GM19240 (cell line): ENCODE data around the gene XPR1.

ENCODE experiments used
- DNase-seq: peaks from one replicate; pipeline ENCODE4 v3.0.0; 2011; ENCODE audit warnings: low spot score; ENCODE audit not compliant: insufficient read length

The XPR1 gene

GRCh38 chr1:180912211-180912800, 280.5 kb downstream of the XPR1 start:
- no peak for DNase-seq

DNA sequence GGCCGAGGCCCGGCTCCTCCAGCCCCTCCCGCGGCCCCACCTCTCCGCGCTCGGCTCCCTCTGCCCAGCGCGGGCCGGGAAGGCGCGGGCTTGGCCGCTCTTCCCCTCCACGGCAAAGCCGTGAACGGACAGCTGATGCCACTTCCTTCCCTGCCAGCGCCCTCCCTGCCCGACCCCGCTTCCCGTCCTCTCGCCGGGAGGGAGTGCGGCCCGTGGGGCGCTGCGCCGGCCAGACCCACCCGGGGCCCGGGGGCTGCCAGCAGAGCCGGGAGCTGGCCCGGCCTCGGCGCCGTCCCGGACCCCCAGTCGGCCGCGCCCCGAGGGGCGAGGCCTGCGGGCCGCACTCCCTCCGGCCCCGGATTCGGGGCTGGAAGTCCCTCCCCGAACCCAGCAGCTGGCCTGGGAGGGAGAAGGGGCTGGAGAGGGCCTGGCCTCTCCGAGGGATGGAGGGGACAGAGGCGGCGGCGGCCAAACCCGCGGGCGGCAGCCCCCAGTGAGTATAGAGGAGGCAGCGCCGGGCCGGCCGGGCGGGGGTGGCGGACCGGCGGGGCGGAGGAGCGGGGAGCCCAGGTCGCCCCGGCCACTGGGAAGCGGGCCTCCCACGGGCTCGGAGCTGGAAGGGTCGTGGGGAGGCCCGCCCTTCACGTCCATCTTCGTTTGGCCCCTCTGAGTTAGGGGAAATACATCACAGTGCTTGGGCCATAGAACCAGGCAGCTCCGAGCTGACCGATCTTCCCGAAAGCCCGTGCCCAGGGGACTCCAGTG, 281.2 kb downstream of the XPR1 start, which contains the start of gene KIAA1614:
Gene KIAA1614 (plus strand): TSS at position 97 of the 765 bp plus-strand sequence. CDS start 347 bp downstream, at position 444.
- no peak for DNase-seq

DNA sequence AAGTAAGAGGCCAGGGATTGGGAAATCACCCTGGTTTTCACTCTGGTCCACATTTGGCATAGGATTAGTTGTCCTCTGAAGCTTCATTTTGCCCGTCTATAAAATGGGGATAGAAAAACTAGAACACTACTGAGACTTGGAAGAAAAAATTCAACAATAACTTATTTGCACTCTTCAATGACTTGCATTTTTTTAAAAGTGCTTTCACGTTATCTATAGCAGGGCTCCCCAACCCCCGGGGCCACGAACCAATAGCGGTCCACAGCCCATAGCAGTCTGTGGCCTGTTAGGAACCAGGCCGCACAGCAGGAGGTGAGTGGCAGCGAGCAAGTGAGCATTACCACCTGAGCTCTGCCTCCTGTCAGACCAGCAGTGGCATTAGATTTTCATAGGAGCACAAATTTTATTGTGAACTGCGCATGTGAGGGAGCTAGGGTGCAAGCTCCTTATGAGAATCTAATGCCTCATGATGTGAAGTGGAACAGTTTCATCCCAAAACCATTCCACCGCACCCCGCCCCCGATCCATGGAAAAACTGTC, 283.7 kb downstream of the XPR1 start:
- DNase-seq, result no peak

- no peak for DNase-seq
Observed at GRCh38 chr1:180916012-180916770, 284.4 kb downstream of the XPR1 start.

DNA sequence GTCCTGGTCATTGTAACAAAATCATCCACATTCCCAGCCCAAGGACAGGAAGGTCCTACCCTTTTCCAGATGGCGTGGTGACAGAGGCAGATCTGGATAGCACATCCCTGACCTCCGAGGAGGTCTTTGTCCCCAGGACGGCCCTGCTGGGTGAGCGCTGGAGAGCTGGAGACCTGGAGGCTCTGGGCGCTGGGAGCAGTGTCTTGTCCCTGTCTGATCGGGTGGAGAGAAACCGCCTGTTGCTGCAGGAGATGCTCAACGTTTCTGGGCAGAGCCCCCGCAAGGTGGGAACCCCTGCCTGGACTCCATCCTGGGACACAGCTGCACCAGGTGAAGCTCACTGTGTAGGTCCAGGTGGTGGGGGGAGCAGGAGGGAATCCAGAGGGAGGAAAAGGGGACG, 284.9 kb downstream of the XPR1 start:
- DNase-seq, result no peak

GRCh38 chr1:180917306-180918065, 285.7 kb downstream of the XPR1 start:
- DNase-seq, result no peak

DNA sequence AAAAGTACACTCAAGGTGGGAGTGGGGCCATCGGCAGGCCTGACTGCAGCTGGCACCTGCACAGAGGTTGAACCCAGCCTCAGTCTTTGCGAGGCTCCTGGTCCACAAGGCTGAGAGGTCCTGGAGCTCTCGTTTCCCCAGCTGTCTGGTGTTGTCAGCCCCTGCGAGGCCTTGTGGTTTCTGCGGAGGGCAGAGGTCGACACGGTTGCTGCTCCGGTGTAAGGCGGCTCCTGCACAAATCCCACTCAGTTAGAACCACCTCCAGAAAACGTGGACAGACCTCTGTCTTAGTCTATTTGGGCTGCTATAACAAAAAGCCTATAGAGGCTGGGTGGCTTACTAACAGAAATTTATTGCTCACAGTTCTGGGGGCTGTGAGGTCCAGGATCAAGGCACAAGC, 286.7 kb downstream of the XPR1 start:
- DNase-seq, result no peak

GRCh38 chr1:180919183-180919700, 287.4 kb downstream of the XPR1 start:
- DNase-seq, result no peak

DNA sequence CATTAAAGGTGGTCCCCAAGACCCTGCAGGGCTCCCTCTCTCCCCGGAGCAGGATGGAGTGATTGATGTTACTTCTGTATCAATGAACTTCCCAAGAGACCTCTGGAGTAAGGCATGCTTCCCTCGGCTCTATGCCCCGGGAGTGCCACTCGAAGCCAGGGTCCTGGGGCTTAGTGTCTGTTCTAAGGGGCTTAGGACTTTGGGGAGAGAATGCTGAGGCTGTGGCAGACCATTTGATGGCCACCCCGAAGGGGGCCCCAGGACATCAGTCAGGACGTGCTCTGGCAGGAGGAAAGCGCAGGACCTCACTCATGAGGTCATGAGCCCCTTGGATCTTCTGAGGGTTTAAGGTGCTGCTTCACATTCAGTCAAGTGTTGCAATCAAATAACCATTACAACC, 288.4 kb downstream of the XPR1 start:
- DNase-seq, result no peak

GRCh38 chr1:180920702-180921101, 288.9 kb downstream of the XPR1 start:
- DNase-seq, result no peak

GRCh38 chr1:180921386-180921785, 289.6 kb downstream of the XPR1 start:
- DNase-seq, result no peak

DNA sequence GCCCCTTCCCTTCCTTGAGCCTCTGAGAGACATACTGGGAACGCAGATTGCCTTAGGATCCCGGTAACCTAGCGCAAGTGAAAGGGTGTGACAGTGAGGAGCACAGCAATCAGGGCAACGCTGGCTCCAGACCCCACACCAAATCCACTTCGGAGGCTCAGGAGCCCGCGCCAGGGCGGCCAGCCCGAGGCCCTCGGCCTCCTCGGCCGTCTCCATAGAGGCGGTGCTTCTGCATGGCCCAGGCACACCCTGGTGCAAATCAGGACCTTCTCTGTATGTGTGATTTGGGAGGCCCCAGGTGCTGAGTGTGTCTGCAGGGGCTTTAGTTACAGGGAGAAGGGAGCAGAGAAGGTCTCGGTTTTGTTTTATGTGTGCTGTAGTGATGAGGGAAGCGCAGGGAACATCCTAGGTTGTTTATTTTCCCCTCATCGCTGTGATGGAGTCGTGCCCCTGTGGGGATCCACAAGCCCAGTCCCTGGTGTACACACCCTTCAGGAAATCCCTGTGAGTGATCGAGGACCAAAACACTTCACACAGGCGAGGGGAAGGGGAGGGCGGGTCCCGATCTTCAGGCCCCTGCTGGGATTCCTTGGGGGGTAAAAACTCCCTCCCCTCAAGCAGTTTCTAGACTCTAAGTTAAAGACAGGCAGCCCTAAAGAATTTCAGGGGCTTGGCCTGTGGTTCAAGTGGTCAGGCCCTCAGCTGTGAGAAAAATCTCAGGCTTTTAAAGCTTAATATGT, 290.2 kb downstream of the XPR1 start:
- DNase-seq, result no peak

DNA sequence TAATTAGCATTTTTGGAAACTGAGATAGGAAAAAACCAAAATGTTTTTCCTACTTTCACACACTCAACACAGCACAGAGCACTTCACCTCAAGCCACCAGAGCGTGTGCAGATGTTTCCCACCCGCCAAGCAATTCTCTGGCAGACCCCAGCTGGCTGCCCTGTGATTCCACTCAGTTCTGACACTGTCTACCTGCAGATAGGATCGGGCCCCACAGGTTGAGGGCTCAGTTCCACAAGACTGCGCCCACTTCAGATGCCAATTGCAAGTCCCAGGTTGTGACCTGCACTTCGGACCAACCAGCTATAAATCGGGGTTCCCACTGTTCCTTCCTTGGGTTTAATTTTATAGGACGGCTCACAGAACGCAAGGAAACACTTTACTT, 290.8 kb downstream of the XPR1 start:
- DNase-seq, result no peak

DNA sequence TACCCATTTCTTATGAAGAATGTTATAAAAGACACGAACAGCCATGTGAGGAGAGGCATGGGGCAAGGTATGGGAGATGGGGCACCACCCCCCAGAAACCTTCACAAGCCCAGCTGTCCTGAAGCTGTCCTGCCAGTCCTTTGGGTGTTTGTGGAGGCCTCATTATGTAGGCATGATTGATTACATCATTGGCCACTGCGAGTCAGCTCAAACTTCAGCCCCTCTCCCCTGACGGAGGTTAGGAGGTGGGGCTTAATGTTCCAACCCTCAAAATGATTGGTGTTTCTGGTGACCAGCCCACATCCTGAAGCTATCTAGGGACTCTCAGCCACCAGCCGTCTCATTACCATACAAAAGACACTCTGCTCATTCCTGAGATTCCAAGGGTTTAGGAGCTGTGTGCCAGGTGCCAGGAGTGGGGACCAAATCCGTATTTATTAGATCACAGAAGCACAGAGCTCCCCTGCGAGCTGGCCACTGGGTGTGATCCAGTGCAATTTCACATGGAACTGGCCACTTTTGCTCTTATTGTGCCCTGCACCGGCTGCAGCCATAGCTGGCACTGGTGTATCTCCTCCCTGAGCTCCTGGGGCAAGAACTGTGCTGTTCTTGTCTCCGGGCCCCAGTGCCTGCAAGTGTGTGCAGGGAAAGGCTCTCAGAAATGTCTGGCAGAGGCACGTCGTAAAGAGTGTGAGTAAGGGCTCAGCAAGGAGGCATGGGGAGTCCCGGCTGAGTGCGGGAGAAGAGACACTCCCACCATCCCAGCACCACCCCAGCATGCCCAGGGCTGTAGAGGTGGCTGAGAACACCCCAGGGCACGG, 291.4 kb downstream of the XPR1 start:
- no peak for DNase-seq

DNA sequence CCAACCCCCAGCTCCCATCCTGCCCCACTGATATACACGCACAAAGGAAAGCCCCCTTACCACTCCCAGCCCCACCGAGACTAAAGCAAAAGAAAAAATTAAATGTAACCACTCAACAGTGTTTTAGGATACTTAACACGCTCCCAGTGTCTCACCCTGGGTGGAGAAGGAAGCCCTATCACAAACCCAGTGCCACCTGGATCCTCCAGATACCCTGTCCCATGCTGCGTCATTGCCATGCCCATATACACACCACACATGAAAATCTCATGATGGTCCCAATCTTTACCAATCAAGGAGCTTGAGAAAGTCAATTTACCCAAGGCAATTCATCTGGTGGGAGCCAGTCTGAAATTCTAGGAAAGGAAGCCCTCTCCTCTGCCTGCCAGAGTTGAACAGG, 292.1 kb downstream of the XPR1 start:
- DNase-seq, result no peak

GRCh38 chr1:180924939-180925338, 293.1 kb downstream of the XPR1 start:
- no peak for DNase-seq

- no peak for DNase-seq
Observed at GRCh38 chr1:180925471-180926051, 293.7 kb downstream of the XPR1 start.

GRCh38 chr1:180926164-180926981, 294.6 kb downstream of the XPR1 start:
- DNase-seq, result no peak
